H1 (cell line): ENCODE data around the gene FKBP1A.
A peak's percentile ranks its signal among the peaks of the same experiment; 100 is the strongest.

Experiments used
- GABPA ChIP-seq: IDR thresholded peaks from 2 replicates; pipeline ENCODE4 v1.6.1; 2011; ENCODE audit warnings: mild to moderate bottlenecking, low read length, moderate library complexity, borderline replicate concordance; ENCODE audit not compliant: insufficient read depth
- PHF8 ChIP-seq: fragments of 200-600 bp; sonication (generic); conservative IDR thresholded peaks from 2 replicates; pipeline ENCODE4 v1.7.1; 2012; ENCODE audit warnings: low read depth, mild to moderate bottlenecking, inconsistent platforms, low read length, moderate library complexity
- POLR2A ChIP-seq, 2 experiments: IDR thresholded peaks; 1 replicate in 1 of 2; 2 replicates in 1 of 2; pipeline ENCODE4 v1.6.1; 2011; ENCODE audit warnings: low read depth in 2 of 2, low read length in 2 of 2, mild to moderate bottlenecking in 2 of 2; ENCODE audit errors: control extremely low read depth in 1 of 2
- POLR2AphosphoS5 ChIP-seq: IDR thresholded peaks from 2 replicates; pipeline ENCODE4 v1.6.1; 2011; ENCODE audit warnings: low read depth, low read length
- SUZ12 ChIP-seq: fragments of 200-600 bp; sonication (generic); IDR thresholded peaks from 2 replicates; pipeline ENCODE4 v1.6.1; 2012; ENCODE audit warnings: mild to moderate bottlenecking, inconsistent platforms, low read length, moderate library complexity, mixed read lengths
- TF ChIP-seq, protein P1 (sequence below), 3 experiments: IDR thresholded peaks; 1 replicate in 2 of 3; 2 replicates in 1 of 3; pipeline versions ENCODE4 v1.5.1 to v1.6.1; 2011; ENCODE audit warnings: low read length in 3 of 3, mild to moderate bottlenecking in 3 of 3, inconsistent platforms in 2 of 3, low read depth in 1 of 3, moderate library complexity in 1 of 3; ENCODE audit not compliant: insufficient read depth in 1 of 3; ENCODE audit errors: control extremely low read depth in 1 of 3

DNA sequence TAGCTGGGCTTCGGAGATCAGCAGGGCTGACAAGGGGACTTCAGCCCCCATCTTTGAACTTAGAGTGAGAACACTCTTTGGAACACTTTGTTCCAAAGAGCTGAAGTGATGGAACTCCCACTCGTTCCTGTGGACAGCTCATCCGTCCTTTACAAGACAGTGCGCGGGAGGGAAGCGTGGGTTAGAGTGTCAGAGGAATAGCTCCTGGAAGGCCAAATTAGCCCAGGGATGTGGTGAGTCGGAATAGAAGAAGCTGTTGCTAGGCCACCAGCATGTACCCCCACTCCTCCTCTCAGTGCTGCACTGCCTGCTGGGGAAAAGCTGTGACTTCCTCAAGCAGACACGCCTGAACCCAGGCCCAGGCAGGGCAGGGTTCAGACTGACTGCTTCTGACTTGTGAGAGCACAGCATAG lies 65.6 kb downstream of the FKBP1A start:
- TF ChIP-seq POLR2A (IDR thresholded peaks at IDR 0.05; ENCODE audit: control extremely low read depth in 1 of 2, low read depth in 2 of 2, low read length in 2 of 2) (no peak), GABPA (no peak), PHF8 (no peak), POLR2AphosphoS5 (peak; percentile 28; the same call in 1 of the 2 replicates), SUZ12 (no peak)
- TF ChIP-seq, protein P1, sequence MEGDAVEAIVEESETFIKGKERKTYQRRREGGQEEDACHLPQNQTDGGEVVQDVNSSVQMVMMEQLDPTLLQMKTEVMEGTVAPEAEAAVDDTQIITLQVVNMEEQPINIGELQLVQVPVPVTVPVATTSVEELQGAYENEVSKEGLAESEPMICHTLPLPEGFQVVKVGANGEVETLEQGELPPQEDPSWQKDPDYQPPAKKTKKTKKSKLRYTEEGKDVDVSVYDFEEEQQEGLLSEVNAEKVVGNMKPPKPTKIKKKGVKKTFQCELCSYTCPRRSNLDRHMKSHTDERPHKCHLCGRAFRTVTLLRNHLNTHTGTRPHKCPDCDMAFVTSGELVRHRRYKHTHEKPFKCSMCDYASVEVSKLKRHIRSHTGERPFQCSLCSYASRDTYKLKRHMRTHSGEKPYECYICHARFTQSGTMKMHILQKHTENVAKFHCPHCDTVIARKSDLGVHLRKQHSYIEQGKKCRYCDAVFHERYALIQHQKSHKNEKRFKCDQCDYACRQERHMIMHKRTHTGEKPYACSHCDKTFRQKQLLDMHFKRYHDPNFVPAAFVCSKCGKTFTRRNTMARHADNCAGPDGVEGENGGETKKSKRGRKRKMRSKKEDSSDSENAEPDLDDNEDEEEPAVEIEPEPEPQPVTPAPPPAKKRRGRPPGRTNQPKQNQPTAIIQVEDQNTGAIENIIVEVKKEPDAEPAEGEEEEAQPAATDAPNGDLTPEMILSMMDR (IDR thresholded peaks at IDR 0.05; ENCODE audit: control extremely low read depth in 1 of 3, insufficient read depth in 1 of 3, low read depth in 1 of 3, low read length in 3 of 3): no peak
